ENCODE data around the gene SLC2A3.

- TF ChIP-seq CTCF (IDR thresholded peaks at IDR 0.05) (no peak), ZFX (IDR thresholded peaks at IDR 0.05; ENCODE audit: borderline replicate concordance) (no peak)
These were observed 12.4 kb downstream of the SLC2A3 start for GRCh38 chr12:7923241-7924236.
